Loucy (cell line): Measurements from ENCODE around the gene ZMPSTE24.

Experiments
- H2AFZ ChIP-seq: fragments of 200-600 bp; sonication (generic); 2 replicates; pipeline ENCODE4 v1.6.0; 2016; ENCODE audit warnings: antibody characterized with exemption, mild to moderate bottlenecking, low read length, moderate library complexity
- H3F3A ChIP-seq: fragments of 200-600 bp; 2 replicates; pipeline ENCODE4 v1.6.0; 2016; ENCODE audit warnings: antibody characterized with exemption, low read depth, mild to moderate bottlenecking
- H3K27me3 ChIP-seq: fragments of 200-600 bp; sonication (generic); 2 replicates; pipeline ENCODE4 v1.6.1; 2014; ENCODE audit warnings: low read length, mild to moderate bottlenecking; ENCODE audit not compliant: insufficient read depth, poor library complexity, severe bottlenecking
- H3K36me3 ChIP-seq: fragments of 200-600 bp; sonication (generic); 2 replicates; pipeline ENCODE4 v1.6.1; 2016; ENCODE audit warnings: low read length; ENCODE audit not compliant: insufficient read depth
- H3K4me1 ChIP-seq: fragments of 200-600 bp; sonication (generic); 2 replicates; pipeline ENCODE4 v1.5.1; 2014; ENCODE audit warnings: low read length, mild to moderate bottlenecking; ENCODE audit not compliant: insufficient read depth, poor library complexity, severe bottlenecking
- H3K4me2 ChIP-seq: fragments of 200-600 bp; sonication (generic); 2 replicates; pipeline ENCODE4 v1.6.0; 2014; ENCODE audit warnings: antibody characterized with exemption, low read length, low read depth, mild to moderate bottlenecking; ENCODE audit not compliant: poor library complexity, severe bottlenecking
- H3K4me3 ChIP-seq: fragments of 200-600 bp; sonication (generic); 2 replicates; pipeline ENCODE4 v1.5.1; 2014; ENCODE audit warnings: low read length, mild to moderate bottlenecking, mixed read lengths; ENCODE audit not compliant: poor library complexity, severe bottlenecking
- H3K79me2 ChIP-seq: fragments of 200-600 bp; sonication (generic); 2 replicates; pipeline ENCODE4 v1.6.1; 2014; ENCODE audit warnings: low read length; ENCODE audit not compliant: insufficient read depth
- H3K9ac ChIP-seq: fragments of 200-600 bp; sonication (generic); 2 replicates; pipeline ENCODE4 v1.6.0; 2014; ENCODE audit warnings: mild to moderate bottlenecking, low read depth, low read length, moderate library complexity; ENCODE audit not compliant: poor library complexity, severe bottlenecking
- H3K9me2 ChIP-seq: fragments of 200-600 bp; sonication (generic); replicated peaks from 2 replicates; pipeline ENCODE4 v1.6.1; 2016; ENCODE audit warnings: low read depth, low read length, mixed read lengths
- H3K9me3 ChIP-seq: fragments of 200-600 bp; sonication (generic); 2 replicates; pipeline ENCODE4 v1.6.1; 2014; ENCODE audit warnings: mild to moderate bottlenecking, antibody characterized with exemption, low read length, low read depth; ENCODE audit not compliant: insufficient read depth
- H4K20me1 ChIP-seq: fragments of 200-600 bp; sonication (generic); 2 replicates; pipeline ENCODE4 v1.6.0; 2014; ENCODE audit warnings: antibody characterized with exemption, low read length, mild to moderate bottlenecking; ENCODE audit not compliant: insufficient read depth, poor library complexity, severe bottlenecking
- CTCF ChIP-seq: fragments of 200-600 bp; sonication (generic); conservative IDR thresholded peaks from 2 replicates; pipeline ENCODE4 v1.5.1; 2014; ENCODE audit warnings: mild to moderate bottlenecking, antibody characterized with exemption, low read length
- EZH2phosphoT487 ChIP-seq: fragments of 200-600 bp; IDR thresholded peaks from 2 replicates; pipeline ENCODE4 v1.6.1; 2018; ENCODE audit warnings: antibody characterized with exemption, mild to moderate bottlenecking, moderate library complexity, borderline replicate concordance

ZMPSTE24 gene

GRCh38 chr1:40302475-40302874 lies 44.4 kb downstream of the ZMPSTE24 start:
- Histone ChIP-seq H3K9ac (no peak overlapping the region), H3K9me2 (no peaks in the 10 kb centered on the region), H3F3A (no peaks in the 10 kb centered on the region)

GRCh38 chr1:40303051-40303771 lies 45.2 kb downstream of the ZMPSTE24 start:
- H3K4me1 ChIP-seq, result no peaks in the 10 kb centered on the region
- H4K20me1 ChIP-seq, result no peaks in the 10 kb centered on the region
- no peak overlapping the region for H3K4me3 ChIP-seq

More at GRCh38 chr1:40302475-40302874, 44.4 kb downstream of the ZMPSTE24 start:
- Histone ChIP-seq H3K79me2 (no peaks in the 10 kb centered on the region), H3K4me2 (no peak overlapping the region), H3K27me3 (no peaks in the 10 kb centered on the region), H3K4me1 (no peaks in the 10 kb centered on the region), H3K9me3 (no peaks in the 10 kb centered on the region), H2AFZ (no peak overlapping the region), H4K20me1 (no peaks in the 10 kb centered on the region), H3K36me3 (no peaks in the 10 kb centered on the region), H3K4me3 (no peak overlapping the region)
- TF ChIP-seq CTCF, result no peak
- TF ChIP-seq EZH2phosphoT487, result no peak

GRCh38 chr1:40303790-40304189 lies 45.8 kb downstream of the ZMPSTE24 start:
- Histone ChIP-seq H3F3A (no peaks in the 10 kb centered on the region), H3K79me2 (no peaks in the 10 kb centered on the region), H4K20me1 (no peaks in the 10 kb centered on the region), H2AFZ (no peak overlapping the region), H3K9ac (no peak overlapping the region), H3K4me3 (no peak overlapping the region), H3K9me2 (no peaks in the 10 kb centered on the region), H3K27me3 (no peaks in the 10 kb centered on the region), H3K4me2 (no peak overlapping the region), H3K9me3 (no peaks in the 10 kb centered on the region), H3K36me3 (no peaks in the 10 kb centered on the region), H3K4me1 (no peaks in the 10 kb centered on the region)
- no peak for TF ChIP-seq CTCF

More at GRCh38 chr1:40303051-40303771, 45.2 kb downstream of the ZMPSTE24 start:
- no peaks in the 10 kb centered on the region for H3K27me3 ChIP-seq
- no peaks in the 10 kb centered on the region for H3K9me2 ChIP-seq
- H2AFZ ChIP-seq, result no peak overlapping the region
- H3K4me2 ChIP-seq, result no peak overlapping the region
- H3K9ac ChIP-seq, result no peak overlapping the region
- no peaks in the 10 kb centered on the region for H3K79me2 ChIP-seq
- TF ChIP-seq CTCF, result no peak
- no peaks in the 10 kb centered on the region for H3K36me3 ChIP-seq
- H3F3A ChIP-seq, result no peaks in the 10 kb centered on the region
- H3K9me3 ChIP-seq, result no peaks in the 10 kb centered on the region
